MV-4-11 (cell line): ENCODE measurements around the gene FGD3.

Experiments used
- DNase-seq: peaks from one replicate; lab custom pipeline; 2025; lab: John Stamatoyannopoulos, UW

The FGD3 gene

DNA sequence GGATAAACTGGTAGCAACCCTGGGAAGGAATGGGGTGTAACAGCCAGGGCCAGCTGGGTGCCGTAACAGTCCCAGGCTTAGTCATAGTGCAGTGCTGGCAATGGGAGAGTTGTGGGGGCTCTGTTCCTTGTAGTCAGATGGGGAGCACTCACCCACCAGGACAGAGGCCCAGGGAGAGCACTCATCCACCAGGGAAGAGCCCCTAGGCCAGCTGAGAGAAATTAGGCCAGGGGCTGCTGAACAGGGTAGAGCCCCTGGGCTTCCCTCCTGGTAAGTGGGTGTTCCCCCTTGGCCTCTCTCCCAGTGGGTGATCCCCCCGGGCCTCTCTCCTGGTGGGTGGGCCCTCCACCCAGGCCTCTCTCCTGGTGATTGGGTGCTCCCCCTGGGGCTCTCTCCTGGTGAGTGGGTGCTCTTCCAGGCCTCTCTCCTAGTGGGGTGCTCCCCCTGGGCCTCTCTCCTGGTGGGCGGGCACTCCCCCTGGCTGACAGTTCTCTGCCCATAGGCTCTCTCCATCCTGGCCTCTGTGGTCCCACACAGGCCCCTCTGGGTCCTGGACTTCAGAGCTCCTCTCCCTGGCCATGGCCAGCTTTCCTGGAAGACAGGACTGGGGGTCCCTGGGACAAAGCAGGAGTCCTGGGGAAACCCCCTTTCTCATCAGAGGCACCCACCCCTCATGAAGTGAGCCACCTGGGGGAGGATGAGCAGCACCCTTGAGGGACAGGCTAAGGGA, 13.4 kb downstream of the FGD3 start:
- DNase-seq = no peak

DNA sequence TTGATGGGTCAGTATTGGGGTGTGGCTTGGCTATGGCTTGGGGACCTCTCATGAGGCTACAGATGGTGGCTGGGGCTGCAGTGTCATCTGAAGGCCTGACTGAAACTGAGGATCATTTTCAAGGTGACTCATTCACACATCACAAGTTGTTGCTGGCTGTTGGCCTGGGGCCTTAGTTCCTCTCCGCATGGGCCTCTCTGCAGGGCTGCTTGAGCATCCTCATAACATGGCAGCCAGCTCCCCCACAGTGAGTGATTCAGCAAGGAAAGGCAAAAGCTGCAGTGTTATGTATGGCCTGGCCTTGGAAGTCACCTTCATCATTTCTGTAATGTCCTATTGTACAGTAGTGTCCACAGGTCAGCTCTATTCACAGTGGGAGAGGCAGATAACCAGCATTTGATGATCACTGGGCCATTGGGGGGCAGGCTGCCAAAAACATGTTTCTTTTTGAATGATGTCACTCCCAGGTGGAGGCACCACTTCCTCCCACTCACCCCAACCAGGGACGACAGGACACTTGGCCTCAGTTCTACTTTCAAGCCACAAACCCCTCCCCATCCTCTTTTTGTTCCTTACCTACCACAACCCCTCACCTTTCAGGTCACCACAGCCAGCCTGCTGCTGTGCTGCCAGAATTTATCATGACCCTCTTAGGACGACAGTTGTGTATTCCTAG, 14.4 kb downstream of the FGD3 start:
- DNase-seq = peak; percentile 21

DNA sequence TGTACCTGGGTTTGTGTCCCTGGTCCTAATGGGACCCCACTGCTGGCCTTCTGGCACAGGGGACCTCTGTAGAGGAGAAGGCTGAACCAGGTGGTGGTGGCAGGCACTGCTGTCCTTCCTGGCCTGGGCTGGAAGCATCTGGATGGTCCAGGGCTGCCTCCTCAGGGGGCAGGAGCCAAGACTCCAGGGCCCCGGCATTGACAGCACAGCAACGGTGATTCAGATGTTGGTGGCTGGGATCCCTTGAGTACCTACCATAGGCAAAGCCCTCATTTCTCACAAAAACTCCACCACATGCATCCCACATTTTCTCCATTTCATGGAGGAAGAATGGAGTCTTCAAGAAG, 15.0 kb downstream of the FGD3 start:
- DNase-seq = no peak

GRCh38 chr9:92962846-92963245, 15.5 kb downstream of the FGD3 start:
- no peak for DNase-seq

GRCh38 chr9:92963831-92964606, 16.7 kb downstream of the FGD3 start:
- DNase-seq = peak; percentile 91

DNA sequence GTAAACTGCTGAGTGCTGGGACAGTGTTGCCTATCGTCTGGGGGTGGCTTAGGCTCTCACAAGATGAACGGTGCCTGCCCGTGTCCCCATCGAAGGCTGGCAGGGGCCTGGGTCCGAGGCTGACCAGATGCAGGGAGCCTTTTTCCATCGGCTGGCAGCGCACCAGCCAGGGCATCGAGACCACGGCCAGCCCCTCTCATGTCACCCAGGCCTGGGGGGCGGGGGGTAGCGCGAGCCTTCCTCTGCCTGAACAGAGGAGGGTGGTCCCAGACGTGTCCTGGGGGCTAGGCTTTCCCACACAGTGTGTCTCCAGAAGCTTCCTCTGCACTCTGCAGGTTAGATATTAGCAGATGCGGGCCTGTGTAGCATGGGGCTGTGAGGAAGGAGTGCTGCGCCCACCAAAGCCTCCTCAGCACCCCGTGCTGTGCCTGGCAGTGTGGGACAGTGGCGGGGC, 17.3 kb downstream of the FGD3 start:
- no peak for DNase-seq

DNA sequence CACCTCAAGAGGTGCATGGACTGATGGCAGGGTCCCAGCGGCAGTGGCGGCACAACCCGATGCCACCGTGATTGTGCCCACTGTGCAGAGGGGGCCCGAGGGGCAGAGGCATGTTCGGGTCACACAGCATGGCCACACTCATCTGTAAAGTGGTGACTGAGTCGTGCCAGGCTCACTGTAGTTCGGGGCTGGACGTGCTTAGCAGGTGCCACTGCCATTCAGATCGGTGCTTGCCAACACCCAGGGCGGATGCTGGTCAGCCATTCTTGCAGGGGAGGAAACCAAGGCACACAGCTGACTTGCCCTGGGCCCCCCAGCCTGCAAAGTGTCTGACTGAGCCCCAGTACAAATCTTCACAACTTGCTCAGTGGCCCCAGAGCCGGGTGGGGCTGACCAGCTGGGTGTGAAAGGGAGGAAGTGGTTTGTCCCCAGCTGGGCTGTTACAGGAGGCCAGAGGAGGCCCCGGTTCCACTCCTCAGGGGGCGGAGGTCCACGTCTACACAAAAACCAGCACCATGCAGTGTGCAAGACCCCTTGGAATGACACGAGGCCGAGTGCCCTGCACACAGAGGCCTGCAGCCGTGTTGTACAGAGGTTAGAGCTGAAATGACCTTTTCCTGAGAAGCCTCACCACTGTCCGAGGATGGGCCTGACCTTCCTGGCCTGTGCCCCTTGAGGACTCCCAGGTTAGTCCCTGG, 17.9 kb downstream of the FGD3 start:
- peak; percentile 65 for DNase-seq

DNA sequence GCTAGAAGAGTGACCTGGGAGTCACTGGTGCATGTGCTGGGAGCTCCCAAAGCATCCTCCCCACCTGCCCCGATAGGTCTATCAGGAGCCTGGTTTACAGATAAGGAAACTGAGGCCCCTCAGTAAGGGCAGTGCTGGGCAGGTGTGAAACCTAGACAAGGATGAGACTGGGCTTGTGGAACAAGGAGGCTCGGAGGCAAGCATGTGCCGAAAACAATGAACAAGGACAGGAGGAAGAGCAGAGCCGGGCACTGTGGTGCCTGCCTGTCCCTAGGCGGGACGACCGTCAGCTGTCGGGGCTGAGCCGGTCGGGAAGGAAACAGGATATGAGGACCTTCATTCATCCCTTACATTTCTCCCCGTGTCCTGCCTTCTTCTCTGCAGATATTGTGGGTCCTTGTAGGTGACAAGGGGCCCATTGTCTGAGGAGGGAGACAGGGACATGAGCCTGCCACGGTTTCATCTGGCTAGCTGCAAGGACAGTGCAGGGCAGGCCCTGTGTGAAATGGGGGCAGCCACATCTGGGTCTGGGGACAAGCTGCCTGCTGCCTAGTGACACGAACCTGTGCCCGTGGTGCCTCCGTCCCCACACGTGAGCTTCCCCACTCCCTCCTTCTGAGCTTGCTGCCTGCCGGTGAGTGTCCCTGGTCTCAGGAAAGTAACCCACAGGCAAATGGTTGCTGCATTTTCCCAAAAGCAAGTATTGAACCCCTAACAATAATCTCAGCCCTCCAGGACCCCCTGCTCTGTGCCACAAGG, 18.6 kb downstream of the FGD3 start:
- no peak for DNase-seq

GRCh38 chr9:92966518-92966800, 19.1 kb downstream of the FGD3 start:
- no peak for DNase-seq

- no peak for DNase-seq
Observed at GRCh38 chr9:92968081-92968480, 20.8 kb downstream of the FGD3 start.

DNA sequence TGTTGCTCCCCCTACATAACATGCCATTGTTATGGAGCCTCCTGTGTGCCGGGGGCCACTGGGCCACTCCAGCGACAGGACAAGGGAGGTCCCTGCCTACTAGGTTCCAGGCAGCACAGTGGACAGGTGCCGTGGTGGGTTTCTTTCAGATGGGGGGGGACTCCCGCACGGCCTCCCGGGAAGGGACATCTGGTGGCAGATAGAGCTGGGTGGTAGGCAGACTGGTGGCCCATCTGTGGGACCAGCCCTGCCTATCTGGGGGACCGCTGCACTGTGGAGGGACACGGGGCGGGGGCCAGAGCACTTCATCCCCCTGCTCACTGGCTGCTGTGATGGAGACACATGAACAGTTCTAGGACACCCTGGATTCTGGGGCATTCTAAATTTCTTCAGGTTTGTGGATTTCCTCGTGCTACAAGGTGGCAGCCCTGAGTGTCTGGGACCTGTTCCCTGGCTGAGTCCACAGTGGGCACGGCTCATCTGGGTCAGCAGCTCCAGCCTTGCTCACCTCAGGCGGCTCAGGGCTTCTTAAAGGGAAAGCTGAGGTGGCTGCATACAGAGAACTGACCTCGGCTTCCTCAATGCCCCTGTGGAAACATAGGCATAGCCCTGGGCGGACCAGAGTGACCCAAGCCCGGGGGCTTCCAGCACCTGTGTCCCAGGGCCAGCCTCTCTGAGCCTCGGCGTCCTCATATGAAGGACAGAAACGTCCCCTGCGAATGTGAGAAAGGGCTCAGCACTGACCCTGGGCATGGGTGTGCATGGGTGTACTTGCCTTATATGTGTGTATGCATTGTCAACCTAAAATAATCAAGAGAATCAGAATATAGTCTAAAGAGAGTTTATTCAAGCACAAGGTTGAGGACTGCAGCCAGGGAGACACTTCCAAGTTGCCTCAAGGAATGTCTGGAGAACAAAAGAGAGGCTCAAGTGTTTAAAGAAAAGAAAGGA, 22.5 kb downstream of the FGD3 start:
- DNase-seq = no peak

GRCh38 chr9:92970467-92970923, 23.2 kb downstream of the FGD3 start:
- DNase-seq = no peak

DNA sequence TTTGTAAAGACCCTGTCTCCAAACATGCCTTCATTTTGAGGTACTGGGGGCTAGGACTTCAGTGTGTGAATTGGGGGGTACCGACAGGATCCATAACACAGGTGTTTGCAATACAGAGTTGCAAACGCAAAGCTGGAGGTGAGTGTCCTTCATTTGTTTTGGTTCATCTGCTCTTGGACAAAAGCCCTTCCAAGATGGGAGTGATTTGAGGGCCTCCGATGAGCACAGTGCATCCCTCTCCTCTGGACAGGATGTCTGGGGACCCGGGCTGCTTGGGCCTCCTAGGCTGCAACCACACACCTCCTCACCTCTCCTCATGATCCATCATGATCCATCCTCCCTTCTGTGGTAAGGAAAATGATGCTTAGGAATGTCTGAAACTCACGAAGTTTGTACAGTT, 23.8 kb downstream of the FGD3 start:
- DNase-seq = no peak

GRCh38 chr9:92971776-92972175, 24.5 kb downstream of the FGD3 start:
- DNase-seq = no peak

- no peak for DNase-seq
Observed at GRCh38 chr9:92973700-92974099, 26.4 kb downstream of the FGD3 start.

DNA sequence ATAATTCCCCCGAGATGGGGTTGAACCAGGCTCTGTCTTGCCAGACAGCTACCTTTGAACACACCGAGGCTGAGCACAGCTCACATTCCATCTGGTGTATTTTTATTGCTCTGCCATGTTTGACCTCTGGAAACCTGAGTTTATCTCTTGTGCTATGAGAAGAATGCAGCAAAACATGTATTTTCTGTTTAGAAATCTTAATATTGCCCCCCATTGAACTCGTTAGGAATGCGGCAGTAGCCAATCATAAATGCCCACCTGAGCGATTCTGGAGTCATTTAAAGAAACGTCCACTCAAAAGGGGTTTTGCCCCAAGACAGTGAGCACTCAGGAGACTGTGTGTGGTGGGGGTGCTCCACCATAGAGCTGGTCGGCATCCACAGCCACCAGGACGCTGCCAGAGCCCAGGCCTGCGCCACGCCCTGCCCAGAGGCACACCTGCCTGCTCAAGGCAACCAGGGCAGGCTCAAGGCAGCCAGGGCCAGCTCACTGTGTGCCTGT, 26.9 kb downstream of the FGD3 start:
- no peak for DNase-seq

DNA sequence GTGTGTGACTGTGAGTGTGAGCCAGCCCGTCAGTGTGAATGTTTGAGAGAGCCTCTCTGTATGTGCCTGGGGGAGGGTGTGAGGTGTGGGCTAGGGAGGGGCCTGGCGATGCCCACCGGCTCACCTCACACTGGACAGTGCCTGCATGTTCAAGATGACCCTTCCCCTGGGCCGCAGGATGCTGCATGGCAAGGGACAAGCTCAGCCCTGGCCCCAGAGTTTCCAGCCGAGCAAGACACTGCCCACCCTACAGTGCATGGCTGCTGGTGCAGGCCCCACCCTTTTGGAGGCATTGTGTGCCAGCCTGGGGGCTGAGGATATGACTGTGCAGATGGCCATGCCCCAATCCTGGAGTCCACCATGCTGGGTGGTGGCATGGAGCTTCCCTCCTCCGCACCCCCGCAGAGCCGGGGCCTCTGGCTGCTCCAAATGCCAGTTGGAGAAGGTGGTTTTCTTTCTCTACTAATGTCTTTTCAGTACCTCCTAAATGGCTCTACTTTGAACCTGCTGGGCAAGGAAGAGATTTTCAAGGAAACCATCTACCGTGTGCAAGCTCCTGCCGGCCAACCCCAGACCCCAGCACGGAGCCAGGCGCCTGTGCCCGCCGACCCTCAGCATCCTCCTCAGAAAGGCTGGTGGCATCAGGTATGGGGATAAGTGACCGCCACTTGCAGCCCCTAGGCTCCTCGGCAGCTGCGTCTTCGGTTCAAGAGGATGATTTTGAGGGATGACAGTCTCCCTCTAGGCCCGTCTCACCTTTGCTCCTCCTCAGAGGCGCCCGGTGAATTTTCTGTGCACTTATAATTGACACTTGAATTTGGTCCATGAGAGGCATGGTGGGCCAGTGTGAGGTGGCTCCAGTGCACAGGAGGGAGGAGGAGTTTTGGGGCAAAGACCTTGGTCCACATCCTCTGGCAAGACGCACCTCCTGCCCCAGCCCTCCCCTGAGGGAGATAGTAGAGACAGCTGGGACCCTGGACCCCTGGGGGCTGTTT, 27.7 kb downstream of the FGD3 start:
- DNase-seq = no peak

- no peak for DNase-seq
Observed at GRCh38 chr9:92976431-92976830, 29.1 kb downstream of the FGD3 start.

- DNase-seq = no peak
Observed at GRCh38 chr9:92977279-92977678, 30.0 kb downstream of the FGD3 start.
